Omental fat pad (tissue), 4 donors: ENCODE measurements around the gene KLHDC4. TPM values are rescaled to one million over a fixed set of nuclear protein-coding genes. Genes with fewer than 3 reads are reported as not detected.
"Not testable (repeated sequence)": the region's sequence is repeated elsewhere in the genome, so short reads cannot be mapped to it uniquely, and the experiment has no call there.

Experiments used
- ATAC-seq: fragments of 150-250 bp; one replicate; pipeline ENCODE4 v1.9.1; 2016; ENCODE audit warnings: mild to moderate bottlenecking, moderate library complexity; ENCODE audit not compliant: low FRiP score
- DNase-seq: peaks from one replicate; pipeline ENCODE4 v3.0.0-alpha.2; 2019; ENCODE audit warnings: low spot score
- CTCF ChIP-seq, 3 donors: fragments of 450-650 bp; IDR thresholded peaks; one replicate each; pipeline ENCODE4 v1.5.1; 2016 to 2017; ENCODE audit warnings: antibody characterized with exemption in 3 of 3, mild to moderate bottlenecking in 3 of 3, moderate library complexity in 2 of 3
- total RNA-seq, 4 donors: library from RNA; depleted of rRNA; stranded (reverse); fragments of >200 nt; gene quantifications; one replicate each; pipeline ENCODE4 v1.1.0, GENCODE V29; 2016

The KLHDC4 gene
- total RNA-seq, 4 donors from 2014 or later: 21.7 to 53.8 (median 25.5) TPM

GRCh38 chr16:87729266-87729954, 36.4 kb downstream of the KLHDC4 start:
- no peak for ATAC-seq
- TF ChIP-seq CTCF (IDR thresholded peaks at IDR 0.05): no peak
- no peak for DNase-seq

GRCh38 chr16:87728026-87728425, 37.8 kb downstream of the KLHDC4 start:
- ATAC-seq (no peak), DNase-seq (no peak)
- no peak for TF ChIP-seq CTCF (IDR thresholded peaks at IDR 0.05)

GRCh38 chr16:87727346-87727745, 38.4 kb downstream of the KLHDC4 start:
- no peak for ATAC-seq
- DNase-seq: no peak
- TF ChIP-seq CTCF (IDR thresholded peaks at IDR 0.05): no peak

- ATAC-seq, DNase-seq: not testable (repeated sequence)
Measured at GRCh38 chr16:87726577-87726976, 39.2 kb downstream of the KLHDC4 start.

- TF ChIP-seq CTCF (IDR thresholded peaks at IDR 0.05): no peak
- ATAC-seq: no peak
- DNase-seq: no peak
Measured at GRCh38 chr16:87725596-87726235, 40.1 kb downstream of the KLHDC4 start.

GRCh38 chr16:87724490-87725291, 41.1 kb downstream of the KLHDC4 start:
- no peak for DNase-seq
- TF ChIP-seq CTCF (IDR thresholded peaks at IDR 0.05): no peak
- no peak for ATAC-seq

- no peak for TF ChIP-seq CTCF (IDR thresholded peaks at IDR 0.05)
- no peak for DNase-seq
- no peak for ATAC-seq
Measured at GRCh38 chr16:87723226-87723623, 42.6 kb downstream of the KLHDC4 start.
